ENCODE data around the gene TPD52L1.

Gene TPD52L1

DNA sequence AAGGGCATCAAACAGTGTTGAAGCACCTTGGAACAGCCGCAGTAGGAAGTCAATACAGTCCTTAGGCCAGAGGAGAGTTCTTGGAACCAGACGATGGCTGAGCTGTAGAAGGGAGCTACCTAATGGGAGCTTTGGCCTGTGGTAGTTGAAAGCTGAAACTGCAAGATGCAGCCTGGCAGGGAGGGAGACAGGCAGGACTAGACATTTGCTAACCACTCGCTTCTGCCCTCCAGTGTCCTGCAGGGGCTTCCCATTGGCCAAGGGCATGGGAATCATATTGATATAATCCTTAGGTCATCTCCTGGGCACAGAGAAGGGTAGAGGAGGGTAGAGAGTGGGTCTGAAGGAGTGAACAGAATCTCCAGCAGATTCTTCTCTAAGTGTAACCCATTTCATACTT is 60.4 kb downstream of the TPD52L1 start:
- Histone ChIP-seq H3K4me1 (ENCODE audit: control insufficient read depth, low read length) (no peaks in the 10 kb centered on the region), H3K4me2 (ENCODE audit: low read length) (no peak overlapping the region), H3K36me3 (ENCODE audit: control insufficient read depth, low read length) (no peaks in the 10 kb centered on the region), H3K4me3 (ENCODE audit: low read length) (no peak overlapping the region), H3F3A (ENCODE audit: control insufficient read depth, insufficient read depth) (no peaks in the 10 kb centered on the region), H3K27ac (ENCODE audit: low read depth, low read length) (no peak overlapping the region), H3K9me3 (ENCODE audit: control insufficient read depth, insufficient read depth, low read length) (no peaks in the 10 kb centered on the region), H3K79me2 (ENCODE audit: control insufficient read depth, low read length) (no peaks in the 10 kb centered on the region), H4K20me1 (ENCODE audit: control insufficient read depth, insufficient read depth, low read depth, low read length) (no peaks in the 10 kb centered on the region), H3K9me2 (replicated peaks; ENCODE audit: control insufficient read depth, low read length) (no peaks in the 10 kb centered on the region), H3K27me3 (ENCODE audit: control insufficient read depth, low read length) (0 out of 2 replicates have a peak, but pooled peaks cover 3% of the 10 kb centered on the region)
- TF ChIP-seq CTCF (IDR thresholded peaks at IDR 0.05; ENCODE audit: low read depth, low read length, poor library complexity, severe bottlenecking), result no peak
- no peak for TF ChIP-seq EZH2phosphoT487 (IDR thresholded peaks at IDR 0.05; ENCODE audit: borderline replicate concordance, low read length)

DNA sequence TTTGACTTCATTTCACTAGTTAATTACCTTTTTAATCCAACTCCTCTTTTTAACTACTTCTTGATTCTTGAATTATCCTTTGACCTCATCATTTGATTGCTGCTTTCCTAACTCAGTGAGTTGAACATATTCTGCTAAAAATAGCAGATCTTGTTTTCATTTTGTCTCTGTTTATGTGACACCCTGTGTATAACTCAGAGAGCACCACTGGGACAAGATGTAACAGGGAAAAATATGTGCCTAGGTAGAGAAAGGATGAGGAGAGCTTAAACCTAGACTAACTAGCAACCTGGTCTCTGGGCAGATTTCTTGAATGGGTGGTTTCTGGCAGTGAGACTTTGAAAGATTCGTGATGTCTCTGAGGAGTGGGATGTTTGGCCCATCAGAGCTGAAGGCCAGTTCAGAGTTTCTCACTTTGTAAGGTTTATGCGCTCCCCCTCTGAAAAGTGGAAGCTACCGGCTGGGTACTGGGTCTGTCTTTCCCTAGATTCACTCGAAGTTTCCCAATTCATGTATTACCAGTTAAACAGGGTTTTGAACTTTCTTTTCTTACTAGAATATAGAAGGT is 61.8 kb downstream of the TPD52L1 start:
- Histone ChIP-seq H3K9me3 (ENCODE audit: control insufficient read depth, insufficient read depth, low read length) (no peaks in the 10 kb centered on the region), H3K36me3 (ENCODE audit: control insufficient read depth, low read length) (no peaks in the 10 kb centered on the region), H3K79me2 (ENCODE audit: control insufficient read depth, low read length) (no peaks in the 10 kb centered on the region), H3K4me3 (ENCODE audit: low read length) (no peak overlapping the region), H3F3A (ENCODE audit: control insufficient read depth, insufficient read depth) (no peaks in the 10 kb centered on the region), H3K4me1 (ENCODE audit: control insufficient read depth, low read length) (no peaks in the 10 kb centered on the region), H3K9me2 (replicated peaks; ENCODE audit: control insufficient read depth, low read length) (no peaks in the 10 kb centered on the region), H3K27me3 (ENCODE audit: control insufficient read depth, low read length) (0 out of 2 replicates have a peak, but pooled peaks cover 3% of the 10 kb centered on the region), H3K27ac (ENCODE audit: low read depth, low read length) (no peak overlapping the region), H3K4me2 (ENCODE audit: low read length) (no peak overlapping the region), H4K20me1 (ENCODE audit: control insufficient read depth, insufficient read depth, low read depth, low read length) (no peaks in the 10 kb centered on the region)
- TF ChIP-seq CTCF (IDR thresholded peaks at IDR 0.05; ENCODE audit: low read depth, low read length, poor library complexity, severe bottlenecking), result no peak
- no peak for TF ChIP-seq EZH2phosphoT487 (IDR thresholded peaks at IDR 0.05; ENCODE audit: borderline replicate concordance, low read length)

GRCh38 chr6:125216015-125216414 is 62.4 kb downstream of the TPD52L1 start:
- H3K4me2 ChIP-seq (ENCODE audit: low read length), result no peak overlapping the region
- TF ChIP-seq CTCF (IDR thresholded peaks at IDR 0.05; ENCODE audit: low read depth, low read length, poor library complexity, severe bottlenecking) (no peak), EZH2phosphoT487 (IDR thresholded peaks at IDR 0.05; ENCODE audit: borderline replicate concordance, low read length) (no peak)
- no peaks in the 10 kb centered on the region for H3F3A ChIP-seq (ENCODE audit: control insufficient read depth, insufficient read depth)

More at GRCh38 chr6:125216015-125216414, 62.4 kb downstream of the TPD52L1 start:
- Histone ChIP-seq H3K27ac (ENCODE audit: low read depth, low read length) (no peak overlapping the region), H3K4me1 (ENCODE audit: control insufficient read depth, low read length) (no peaks in the 10 kb centered on the region), H3K79me2 (ENCODE audit: control insufficient read depth, low read length) (no peaks in the 10 kb centered on the region), H3K9me3 (ENCODE audit: control insufficient read depth, insufficient read depth, low read length) (no peaks in the 10 kb centered on the region), H3K27me3 (ENCODE audit: control insufficient read depth, low read length) (0 out of 2 replicates have a peak, but pooled peaks cover 3% of the 10 kb centered on the region), H3K9me2 (replicated peaks; ENCODE audit: control insufficient read depth, low read length) (no peaks in the 10 kb centered on the region), H3K36me3 (ENCODE audit: control insufficient read depth, low read length) (no peaks in the 10 kb centered on the region), H4K20me1 (ENCODE audit: control insufficient read depth, insufficient read depth, low read depth, low read length) (no peaks in the 10 kb centered on the region), H3K4me3 (ENCODE audit: low read length) (no peak overlapping the region)
